ENCODE measurements around the gene HDGFL2. TPM values are rescaled to one million over a fixed set of nuclear protein-coding genes. Genes with fewer than 3 reads are reported as not detected.
"Not testable (repeated sequence)": the region's sequence is repeated elsewhere in the genome, so short reads cannot be mapped to it uniquely, and the experiment has no call there.

Gene HDGFL2
- total RNA-seq, 1 donor from 2014 or later: 35.0 TPM

DNA sequence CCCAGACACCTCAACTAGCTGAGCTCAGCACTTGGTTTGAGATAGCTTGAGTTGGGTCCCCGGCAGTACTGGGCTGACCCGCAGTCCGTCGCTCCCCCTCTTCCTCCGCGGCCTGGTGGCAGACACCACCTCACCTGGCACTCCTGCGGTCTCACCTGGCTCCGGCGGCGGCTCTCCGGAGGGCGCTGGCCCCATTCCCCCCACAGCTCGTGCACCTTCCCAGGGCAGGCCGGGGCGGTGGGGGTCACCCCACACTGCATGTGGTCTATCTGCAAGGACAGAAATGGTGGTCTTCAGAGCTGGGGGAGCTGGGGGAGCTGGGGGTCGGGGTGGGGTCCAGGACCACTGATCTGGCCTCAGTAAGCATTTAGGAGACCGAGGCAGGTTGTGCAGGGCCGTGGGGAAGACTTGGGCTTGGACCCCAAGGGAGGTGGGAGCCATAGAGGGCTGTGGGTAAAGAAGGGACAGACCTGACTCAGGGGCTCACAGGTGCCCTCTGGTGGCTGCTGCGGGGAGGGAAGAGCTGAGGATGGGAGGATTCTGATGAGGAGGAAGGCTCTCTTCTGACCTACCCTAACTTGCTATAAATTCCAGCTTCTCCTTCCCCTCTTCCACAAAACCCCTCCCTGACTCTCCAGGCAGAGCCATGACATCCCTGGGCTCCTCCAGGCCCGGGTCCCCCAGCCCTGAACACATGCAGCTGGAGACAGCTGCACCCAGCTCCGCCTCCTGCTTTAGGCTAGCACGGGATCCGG is 52.9 kb downstream of the HDGFL2 start:
- no peak for FAIRE-seq
- no peak overlapping the region for H3K4me3 ChIP-seq (ENCODE audit: low read depth, low read length)
- no peaks in the 10 kb centered on the region for H3K36me3 ChIP-seq (ENCODE audit: control insufficient read depth, insufficient read depth, low read length)
- peak; percentile 12 for DNase-seq (ENCODE audit: low read depth)
- TF ChIP-seq, protein P1, sequence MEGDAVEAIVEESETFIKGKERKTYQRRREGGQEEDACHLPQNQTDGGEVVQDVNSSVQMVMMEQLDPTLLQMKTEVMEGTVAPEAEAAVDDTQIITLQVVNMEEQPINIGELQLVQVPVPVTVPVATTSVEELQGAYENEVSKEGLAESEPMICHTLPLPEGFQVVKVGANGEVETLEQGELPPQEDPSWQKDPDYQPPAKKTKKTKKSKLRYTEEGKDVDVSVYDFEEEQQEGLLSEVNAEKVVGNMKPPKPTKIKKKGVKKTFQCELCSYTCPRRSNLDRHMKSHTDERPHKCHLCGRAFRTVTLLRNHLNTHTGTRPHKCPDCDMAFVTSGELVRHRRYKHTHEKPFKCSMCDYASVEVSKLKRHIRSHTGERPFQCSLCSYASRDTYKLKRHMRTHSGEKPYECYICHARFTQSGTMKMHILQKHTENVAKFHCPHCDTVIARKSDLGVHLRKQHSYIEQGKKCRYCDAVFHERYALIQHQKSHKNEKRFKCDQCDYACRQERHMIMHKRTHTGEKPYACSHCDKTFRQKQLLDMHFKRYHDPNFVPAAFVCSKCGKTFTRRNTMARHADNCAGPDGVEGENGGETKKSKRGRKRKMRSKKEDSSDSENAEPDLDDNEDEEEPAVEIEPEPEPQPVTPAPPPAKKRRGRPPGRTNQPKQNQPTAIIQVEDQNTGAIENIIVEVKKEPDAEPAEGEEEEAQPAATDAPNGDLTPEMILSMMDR (IDR thresholded peaks at IDR 0.05; ENCODE audit: insufficient read depth, low read length, severe bottlenecking): peak; percentile 94
- no peaks in the 10 kb centered on the region for H3K27me3 ChIP-seq (ENCODE audit: control insufficient read depth, insufficient read depth, low read length)

DNA sequence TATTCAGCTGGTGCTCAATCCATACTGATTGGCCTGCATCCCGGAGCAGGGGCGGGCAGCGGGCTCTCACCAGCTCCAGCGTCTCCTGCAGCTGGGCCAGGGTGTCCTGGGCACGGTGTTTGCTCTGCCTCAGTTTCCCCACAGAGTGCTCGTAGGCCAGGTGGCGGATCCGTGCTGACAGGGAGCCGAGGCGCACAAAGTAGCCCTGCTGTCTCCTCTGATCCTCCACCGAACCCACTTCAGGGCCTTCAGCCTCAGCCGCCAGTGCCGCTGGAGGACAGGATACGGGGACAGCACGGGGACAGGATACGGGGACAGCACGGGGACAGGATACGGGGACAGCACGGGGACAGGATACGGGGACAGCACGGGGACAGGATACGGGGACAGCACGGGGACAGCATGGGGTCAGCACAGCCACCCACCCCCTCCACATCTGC is 53.5 kb downstream of the HDGFL2 start:
- Histone ChIP-seq H3K36me3 (ENCODE audit: control insufficient read depth, insufficient read depth, low read length) (no peaks in the 10 kb centered on the region), H3K27me3 (ENCODE audit: control insufficient read depth, insufficient read depth, low read length) (no peaks in the 10 kb centered on the region), H3K4me3 (ENCODE audit: low read depth, low read length) (no peak overlapping the region)
- no peak for FAIRE-seq
- no peak for DNase-seq (ENCODE audit: low read depth)
- TF ChIP-seq, protein P1 (IDR thresholded peaks at IDR 0.05; ENCODE audit: insufficient read depth, low read length, severe bottlenecking): no peak

DNA sequence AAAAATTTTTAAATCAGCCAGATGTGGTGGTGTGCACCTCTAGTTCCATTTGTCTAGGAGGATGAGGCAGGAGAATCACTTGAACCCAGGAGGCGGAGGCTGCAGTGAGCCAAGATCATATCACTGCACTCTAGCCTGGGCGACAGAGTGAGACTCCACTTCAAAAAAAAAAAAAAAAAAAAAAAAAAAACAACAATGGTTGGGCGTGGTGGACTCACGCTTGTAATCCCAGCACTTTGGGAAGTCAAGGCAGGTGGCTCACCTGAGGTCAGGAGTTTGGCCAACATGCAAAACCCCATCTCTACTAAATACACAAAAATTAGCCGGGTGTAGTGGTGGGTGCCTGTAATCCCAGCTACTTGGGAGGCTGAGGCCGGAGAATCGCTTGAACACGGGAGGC is 55.3 kb downstream of the HDGFL2 start:
- H3K27me3 ChIP-seq (ENCODE audit: control insufficient read depth, insufficient read depth, low read length); FAIRE-seq; DNase-seq (ENCODE audit: low read depth); H3K4me3 ChIP-seq (ENCODE audit: low read depth, low read length); H3K36me3 ChIP-seq (ENCODE audit: control insufficient read depth, insufficient read depth, low read length): not testable (repeated sequence)

DNA sequence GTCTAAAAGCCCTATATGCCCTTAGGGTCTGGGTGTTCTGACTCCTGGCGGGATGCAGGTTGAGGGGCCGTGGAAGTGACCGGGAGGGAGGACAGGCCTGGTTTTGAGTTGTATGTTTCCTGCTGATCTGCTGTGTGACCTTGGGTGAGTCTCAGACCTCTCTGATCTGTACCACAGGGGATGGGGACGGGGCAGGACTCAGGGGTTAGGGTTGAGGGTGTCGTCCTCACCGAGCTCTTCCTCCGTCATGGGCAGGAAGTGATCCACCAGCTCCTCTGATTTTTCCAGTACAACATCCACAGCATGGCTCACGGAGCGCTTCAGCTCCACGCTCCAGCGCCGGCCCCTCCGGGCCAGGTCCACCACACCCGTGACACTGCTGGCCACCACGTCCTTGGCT is 56.7 kb downstream of the HDGFL2 start:
- Histone ChIP-seq H3K27me3 (ENCODE audit: control insufficient read depth, insufficient read depth, low read length) (no peaks in the 10 kb centered on the region), H3K36me3 (ENCODE audit: control insufficient read depth, insufficient read depth, low read length) (no peaks in the 10 kb centered on the region), H3K4me3 (ENCODE audit: low read depth, low read length) (no peak overlapping the region)
- DNase-seq (ENCODE audit: low read depth) (no peak), FAIRE-seq (no peak)
- TF ChIP-seq, protein P1 (IDR thresholded peaks at IDR 0.05; ENCODE audit: insufficient read depth, low read length, severe bottlenecking): no peak

DNA sequence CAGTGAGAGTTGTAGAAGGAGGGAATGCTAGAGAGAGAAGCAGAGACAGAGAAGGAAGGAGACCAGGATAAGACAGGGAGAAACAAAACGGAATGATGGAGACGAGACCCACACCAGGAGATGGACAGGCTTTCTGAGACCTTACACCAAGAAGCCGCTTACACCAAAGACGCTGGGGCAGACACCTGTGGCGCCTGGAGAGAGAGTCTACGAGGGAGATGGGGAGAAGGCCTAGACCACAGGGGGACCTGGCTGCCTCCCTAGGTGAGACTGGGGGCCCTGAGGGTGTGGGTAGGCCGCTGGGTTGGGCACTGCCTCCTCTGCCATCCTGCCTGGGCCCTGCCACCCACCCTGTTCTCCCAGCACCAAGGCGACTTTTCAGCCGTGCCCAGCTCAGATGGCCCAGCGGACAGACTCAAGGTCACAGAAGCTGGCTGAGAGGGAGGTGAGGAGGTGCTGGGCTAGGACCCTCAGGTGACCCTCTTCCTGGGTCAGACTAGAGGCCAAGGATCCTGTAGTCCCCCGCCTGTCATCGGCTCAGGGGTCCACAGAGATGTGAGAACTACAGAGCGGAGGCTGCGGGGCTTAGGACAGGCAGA is 57.9 kb downstream of the HDGFL2 start:
- DNase-seq (ENCODE audit: low read depth): no peak
- FAIRE-seq: no peak
- TF ChIP-seq, protein P1 (IDR thresholded peaks at IDR 0.05; ENCODE audit: insufficient read depth, low read length, severe bottlenecking): no peak
- no peaks in the 10 kb centered on the region for H3K36me3 ChIP-seq (ENCODE audit: control insufficient read depth, insufficient read depth, low read length)
- H3K4me3 ChIP-seq (ENCODE audit: low read depth, low read length): no peak overlapping the region
- no peaks in the 10 kb centered on the region for H3K27me3 ChIP-seq (ENCODE audit: control insufficient read depth, insufficient read depth, low read length)

DNA sequence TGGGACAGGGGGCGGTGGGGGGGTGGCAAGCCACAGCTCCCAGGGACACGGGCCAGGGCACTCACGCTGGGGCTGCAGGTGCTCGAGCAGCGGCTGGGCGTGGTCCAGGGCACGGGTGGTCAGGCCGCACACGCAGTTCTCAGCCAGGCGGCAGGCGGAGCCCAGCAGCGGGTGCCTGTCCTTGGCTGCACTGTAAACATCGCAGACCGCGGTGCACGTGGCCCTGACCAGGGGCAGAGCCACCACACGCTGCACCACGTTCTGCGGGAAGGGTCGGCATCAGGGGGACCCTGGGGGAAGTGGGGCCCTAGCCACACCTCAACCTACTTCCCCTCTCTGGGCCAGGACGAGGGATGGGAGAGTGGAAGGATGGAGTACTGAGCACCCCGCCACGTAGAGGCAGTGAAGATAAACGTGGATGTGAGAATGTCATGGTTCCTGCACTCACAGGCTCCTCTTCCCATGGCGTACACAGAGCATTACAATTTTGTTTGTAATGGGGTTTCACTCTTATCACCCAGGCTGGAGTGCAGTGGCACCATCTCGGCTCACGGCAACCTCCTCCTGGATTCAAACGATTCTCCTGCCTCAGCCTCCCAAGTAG is 59.6 kb downstream of the HDGFL2 start:
- H3K36me3 ChIP-seq (ENCODE audit: control insufficient read depth, insufficient read depth, low read length): no peaks in the 10 kb centered on the region
- FAIRE-seq (peak; percentile 13), DNase-seq (ENCODE audit: low read depth) (no peak)
- no peak overlapping the region for H3K4me3 ChIP-seq (ENCODE audit: low read depth, low read length)
- no peaks in the 10 kb centered on the region for H3K27me3 ChIP-seq (ENCODE audit: control insufficient read depth, insufficient read depth, low read length)
- TF ChIP-seq, protein P1 (IDR thresholded peaks at IDR 0.05; ENCODE audit: insufficient read depth, low read length, severe bottlenecking): no peak
